Brain microvascular endothelial cell (primary cell): ENCODE results near the gene TSPAN1.

Source experiments
- DNase-seq: peaks from one replicate; pipeline ENCODE4 v3.0.0-alpha.2; 2020
- H3K27ac ChIP-seq: fragments of 250-450 bp; sonication (Bioruptor Pico); 2 replicates; pipeline ENCODE4 v1.5.1; 2020; ENCODE audit warnings: mild to moderate bottlenecking, moderate library complexity
- H3K27me3 ChIP-seq: fragments of 250-450 bp; sonication (Bioruptor Pico); replicated peaks from 2 replicates; pipeline ENCODE4 v1.5.1; 2020; ENCODE audit warnings: mild to moderate bottlenecking
- H3K36me3 ChIP-seq: fragments of 250-450 bp; sonication (Bioruptor Pico); replicated peaks from 2 replicates; pipeline ENCODE4 v1.5.1; 2020; ENCODE audit warnings: mild to moderate bottlenecking
- H3K4me3 ChIP-seq: 2 replicates; pipeline ENCODE4 v1.5.1; 2011; ENCODE audit warnings: low read depth, mild to moderate bottlenecking, control low read depth, low read length, moderate library complexity
- CTCF ChIP-seq: IDR thresholded peaks from 2 replicates; pipeline ENCODE4 v1.5.1; 2011; ENCODE audit warnings: low read depth, mild to moderate bottlenecking, moderate library complexity, low read length, control low read depth, inconsistent platforms; ENCODE audit errors: missing control alignments
- in situ Hi-C: cut with HindIII; loops from 2 replicates; pipeline ENCODE4 v1.10.0; 2017; ENCODE audit warnings: low sequenced_read_pairs, low pct_ligation_motif_present

TSPAN1 gene

GRCh38 chr1:46136711-46137110, 38.2 kb upstream of the TSPAN1 start:
- Histone ChIP-seq H3K4me3 (no peak overlapping the region), H3K36me3 (no peaks in the 10 kb centered on the region), H3K27me3 (no peaks in the 10 kb centered on the region), H3K27ac (no peak overlapping the region)
- DNase-seq = no peak
- no peak for TF ChIP-seq CTCF
- in situ Hi-C loops = no loop called here

- peak overlapping the region; percentile 47 for H3K27ac ChIP-seq
- no peaks in the 10 kb centered on the region for H3K27me3 ChIP-seq
- TF ChIP-seq CTCF = no peak
- H3K36me3 ChIP-seq = no peaks in the 10 kb centered on the region
- DNase-seq = peak; percentile 9
- H3K4me3 ChIP-seq = peak overlapping the region; percentile 44
- in situ Hi-C loops = no loop called here
Observed at GRCh38 chr1:46137916-46138315, 37.0 kb upstream of the TSPAN1 start.

GRCh38 chr1:46148318-46148717, 26.6 kb upstream of the TSPAN1 start:
- no peak for TF ChIP-seq CTCF
- DNase-seq = no peak
- H3K27ac ChIP-seq = no peak overlapping the region
- no peaks in the 10 kb centered on the region for H3K36me3 ChIP-seq
- in situ Hi-C loops = no loop called here
- no peaks in the 10 kb centered on the region for H3K27me3 ChIP-seq
- no peak overlapping the region for H3K4me3 ChIP-seq

- peak; percentile 16 for DNase-seq
- no peak for TF ChIP-seq CTCF
- Histone ChIP-seq H3K27me3 (no peaks in the 10 kb centered on the region), H3K27ac (no peak overlapping the region), H3K36me3 (no peaks in the 10 kb centered on the region), H3K4me3 (no peak overlapping the region)
- in situ Hi-C loops = no loop called here
Observed at GRCh38 chr1:46150085-46150484, 24.8 kb upstream of the TSPAN1 start.

GRCh38 chr1:46152016-46152415, 22.9 kb upstream of the TSPAN1 start:
- peak; percentile 60 for DNase-seq
- TF ChIP-seq CTCF = no peak
- Histone ChIP-seq H3K36me3 (no peaks in the 10 kb centered on the region), H3K27me3 (no peaks in the 10 kb centered on the region), H3K4me3 (no peak overlapping the region), H3K27ac (no peak overlapping the region)
- in situ Hi-C loops = no loop called here

- H3K27me3 ChIP-seq = no peaks in the 10 kb centered on the region
- in situ Hi-C loops = no loop called here
- no peak overlapping the region for H3K27ac ChIP-seq
- H3K4me3 ChIP-seq = no peak overlapping the region
- H3K36me3 ChIP-seq = no peaks in the 10 kb centered on the region
- no peak for DNase-seq
- no peak for TF ChIP-seq CTCF
Observed at GRCh38 chr1:46153228-46153627, 21.7 kb upstream of the TSPAN1 start.
